BLaER1 treated with 17β-estradiol and CSF1 and Interleukin-3, amounts not matched to agents 10 nM and 100 nM (cell line): Measurements from ENCODE around the gene SCAMP2.
A peak's percentile ranks its signal among the peaks of the same experiment; 100 is the strongest.

Source experiments
- H3K27ac ChIP-seq, 11 experiments: shearing (Covaris generic); formaldehyde crosslinking; 2 replicates each; pipeline ENCODE4 v1.8.1; 2022
- H3K27me3 ChIP-seq, 11 experiments: shearing (Covaris generic); formaldehyde crosslinking; 2 replicates each; pipeline ENCODE4 v1.8.1; 2022
- H3K36me3 ChIP-seq, 11 experiments: shearing (Covaris generic); formaldehyde crosslinking; 2 replicates each; pipeline ENCODE4 v1.8.1; 2022
- H3K4me1 ChIP-seq, 10 experiments: shearing (Covaris generic); formaldehyde crosslinking; 2 replicates each; pipeline ENCODE4 v1.8.1; 2022
- H3K4me2 ChIP-seq, 11 experiments: shearing (Covaris generic); formaldehyde crosslinking; 2 replicates each; pipeline ENCODE4 v1.8.1; 2022
- H3K4me3 ChIP-seq, 10 experiments: shearing (Covaris generic); formaldehyde crosslinking; 2 replicates each; pipeline ENCODE4 v1.8.1; 2022
- H3K9ac ChIP-seq, 11 experiments: shearing (Covaris generic); formaldehyde crosslinking; 2 replicates each; pipeline ENCODE4 v1.8.1; 2022
- H3K9me3 ChIP-seq, 11 experiments: shearing (Covaris generic); formaldehyde crosslinking; replicated peaks in 1 of 11; 2 replicates each; pipeline ENCODE4 v1.8.1; 2022
- H4K20me1 ChIP-seq, 11 experiments: shearing (Covaris generic); formaldehyde crosslinking; 2 replicates each; pipeline ENCODE4 v1.8.1; 2022
- Cebpa-rat ChIP-seq, 11 experiments: shearing (Covaris generic); IDR thresholded peaks; 2 replicates each; pipeline ENCODE4 v1.8.1; 2022

The SCAMP2 gene

DNA sequence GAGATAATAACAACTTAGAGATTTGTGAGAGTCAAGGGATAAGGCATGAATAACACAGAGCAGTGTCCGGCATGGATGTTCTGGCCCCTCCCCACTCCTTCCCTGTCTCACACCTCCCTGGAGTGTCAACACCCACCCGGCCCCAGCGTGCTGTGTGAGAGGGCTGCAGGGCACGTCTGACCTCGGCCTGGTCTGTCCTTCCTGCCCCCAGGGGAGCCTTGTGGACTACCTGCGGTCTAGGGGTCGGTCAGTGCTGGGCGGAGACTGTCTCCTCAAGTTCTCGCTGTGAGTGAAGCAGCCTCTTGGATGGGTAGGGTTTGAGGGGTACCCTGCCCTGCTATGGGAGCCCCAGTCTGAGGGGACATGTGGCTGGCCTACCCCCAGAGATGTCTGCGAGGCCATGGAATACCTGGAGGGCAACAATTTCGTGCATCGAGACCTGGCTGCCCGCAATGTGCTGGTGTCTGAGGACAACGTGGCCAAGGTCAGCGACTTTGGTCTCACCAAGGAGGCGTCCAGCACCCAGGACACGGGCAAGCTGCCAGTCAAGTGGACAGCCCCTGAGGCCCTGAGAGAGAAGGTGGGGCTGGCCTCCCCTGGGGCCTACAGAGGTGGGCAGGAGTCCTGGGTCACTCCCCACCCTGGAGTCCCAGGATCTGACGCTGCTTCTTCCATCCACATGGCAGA lies 71.7 kb downstream of the SCAMP2 start:
- H3K27ac ChIP-seq = no peak overlapping the region; a peak in 1 of 22 replicates
- H3K4me2 ChIP-seq = no peak overlapping the region
- peak overlapping the region in 1 of 11 experiments; percentile 15; a peak in 2 of 22 replicates for H3K9ac ChIP-seq
- peaks cover 73 to 89% (median 82%) of the 10 kb centered on the region in 11 experiments for H3K36me3 ChIP-seq
- H3K4me1 ChIP-seq = peaks cover 29 to 45% (median 36%) of the 10 kb centered on the region in 10 experiments
- H3K4me3 ChIP-seq = no peak overlapping the region
- peaks cover 49 to 95% (median 77%) of the 10 kb centered on the region in 11 experiments for H4K20me1 ChIP-seq
- TF ChIP-seq Cebpa-rat (IDR thresholded peaks at IDR 0.05) = no peak
- H3K9me3 ChIP-seq = no peaks in the 10 kb centered on the region
- H3K27me3 ChIP-seq = no peaks in the 10 kb centered on the region

DNA sequence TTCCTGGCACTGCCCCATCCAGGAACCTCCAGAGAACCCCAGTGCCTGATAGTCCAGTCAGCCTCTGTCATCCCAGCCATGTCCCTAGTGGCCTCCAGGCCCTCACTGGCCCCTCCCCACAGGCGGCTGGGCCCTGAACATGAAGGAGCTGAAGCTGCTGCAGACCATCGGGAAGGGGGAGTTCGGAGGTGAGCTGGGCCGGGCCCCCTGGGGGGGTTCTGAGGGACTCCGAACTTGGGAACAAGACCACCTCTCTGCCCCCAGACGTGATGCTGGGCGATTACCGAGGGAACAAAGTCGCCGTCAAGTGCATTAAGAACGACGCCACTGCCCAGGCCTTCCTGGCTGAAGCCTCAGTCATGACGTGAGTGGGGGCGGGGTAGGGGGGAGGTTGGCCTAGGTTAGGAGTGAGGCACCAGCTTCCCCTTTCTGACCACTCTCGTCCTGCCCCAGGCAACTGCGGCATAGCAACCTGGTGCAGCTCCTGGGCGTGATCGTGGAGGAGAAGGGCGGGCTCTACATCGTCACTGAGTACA lies 72.5 kb downstream of the SCAMP2 start:
- Histone ChIP-seq H3K9ac (peak overlapping the region in 3 of 11 experiments; percentile 24 to 33 (median 31); a peak in 4 of 22 replicates), H3K4me1 (peaks cover 29 to 54% (median 43%) of the 10 kb centered on the region in 10 experiments), H3K36me3 (peaks cover 76 to 95% (median 89%) of the 10 kb centered on the region in 11 experiments)

DNA sequence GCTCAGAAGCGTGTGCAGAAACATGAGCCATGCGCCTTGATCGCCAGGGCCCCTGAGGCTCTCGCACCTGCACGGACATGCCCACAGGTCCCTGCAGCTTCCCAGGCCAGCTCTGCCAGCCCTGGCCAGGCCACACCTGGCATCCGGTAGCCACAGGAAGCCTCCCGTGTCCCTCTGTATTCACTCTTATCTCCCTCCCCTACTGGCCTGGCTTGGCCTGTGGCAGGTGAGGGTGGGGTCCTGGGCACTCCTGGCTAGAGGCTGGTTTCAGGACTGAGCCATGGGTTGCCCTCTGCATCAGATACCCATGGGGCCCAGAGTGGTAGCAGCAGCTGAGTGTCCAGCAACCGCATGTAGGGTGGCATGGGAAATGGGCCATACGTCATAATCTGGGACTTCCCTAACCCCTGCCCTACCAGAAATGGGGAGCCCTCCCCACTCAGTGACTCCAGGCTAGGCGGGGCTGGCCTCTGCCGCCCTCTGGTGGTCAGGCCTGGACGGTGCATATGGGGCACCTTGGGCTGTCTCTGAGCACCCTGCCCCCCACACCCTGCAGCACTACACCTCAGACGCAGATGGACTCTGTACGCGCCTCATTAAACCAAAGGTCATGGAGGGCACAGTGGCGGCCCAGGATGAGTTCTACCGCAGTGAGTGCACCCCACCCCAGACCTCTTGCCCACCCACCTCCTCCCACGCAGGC lies 73.2 kb downstream of the SCAMP2 start:
- Histone ChIP-seq H3K4me2 (peak overlapping the region; percentile 43 to 92 (median 58)), H3K9ac (peak overlapping the region in 7 of 11 experiments; percentile 4 to 71 (median 33); a peak in 7 of 22 replicates)

More for the DNA sequence above, 72.5 kb downstream of the SCAMP2 start:
- Histone ChIP-seq H4K20me1 (peaks cover 57 to 100% (median 86%) of the 10 kb centered on the region in 11 experiments), H3K4me3 (no peak overlapping the region), H3K9me3 (no peaks in the 10 kb centered on the region), H3K4me2 (peak overlapping the region in 3 of 11 experiments; percentile 60 to 84 (median 79); a peak in 7 of 22 replicates), H3K27ac (peak overlapping the region in 5 of 11 experiments; percentile 17 to 41 (median 23); a peak in 5 of 22 replicates), H3K27me3 (no peaks in the 10 kb centered on the region)
- no peak for TF ChIP-seq Cebpa-rat (IDR thresholded peaks at IDR 0.05)

DNA sequence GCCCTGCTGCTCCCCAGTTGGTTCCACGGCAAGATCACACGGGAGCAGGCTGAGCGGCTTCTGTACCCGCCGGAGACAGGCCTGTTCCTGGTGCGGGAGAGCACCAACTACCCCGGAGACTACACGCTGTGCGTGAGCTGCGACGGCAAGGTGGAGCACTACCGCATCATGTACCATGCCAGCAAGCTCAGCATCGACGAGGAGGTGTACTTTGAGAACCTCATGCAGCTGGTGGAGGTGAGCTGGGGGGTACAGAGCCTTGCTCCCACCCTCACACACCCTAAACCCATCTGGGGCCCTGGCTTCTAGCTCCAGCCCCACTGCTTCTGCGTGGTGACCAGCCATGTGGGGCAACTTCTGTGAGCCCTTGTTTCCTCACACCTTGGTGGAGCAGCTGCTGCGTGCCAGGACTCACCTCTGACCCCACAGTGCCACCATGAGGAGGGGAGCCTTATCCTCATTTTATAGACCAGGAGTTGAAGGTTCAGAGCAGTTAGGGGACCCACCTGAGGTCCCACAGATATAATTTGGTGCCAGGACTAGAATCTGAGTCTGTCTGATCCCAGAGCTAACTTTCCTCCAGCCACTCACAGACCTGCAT lies 73.8 kb downstream of the SCAMP2 start:
- Histone ChIP-seq H3K36me3 (peaks cover 78 to 98% (median 89%) of the 10 kb centered on the region in 11 experiments), H3K27me3 (no peaks in the 10 kb centered on the region), H3K9me3 (no peaks in the 10 kb centered on the region), H3K27ac (peak overlapping the region in 10 of 11 experiments; percentile 3 to 36 (median 26); a peak in 12 of 22 replicates), H4K20me1 (peaks cover 70 to 100% (median 96%) of the 10 kb centered on the region in 11 experiments), H3K4me3 (peak overlapping the region in 1 of 10 experiments; percentile 14; a peak in 1 of 20 replicates), H3K4me1 (peaks cover 42 to 66% (median 55%) of the 10 kb centered on the region in 10 experiments), H3K9ac (peak overlapping the region in 8 of 11 experiments; percentile 5 to 71 (median 38); a peak in 9 of 22 replicates), H3K4me2 (peak overlapping the region; percentile 43 to 92 (median 58))
- no peak for TF ChIP-seq Cebpa-rat (IDR thresholded peaks at IDR 0.05)

More for the DNA sequence above, 73.2 kb downstream of the SCAMP2 start:
- Histone ChIP-seq H3K27ac (peak overlapping the region in 7 of 11 experiments; percentile 13 to 41 (median 25); a peak in 9 of 22 replicates), H3K27me3 (no peaks in the 10 kb centered on the region), H3K36me3 (peaks cover 79 to 98% (median 89%) of the 10 kb centered on the region in 11 experiments), H3K4me1 (peaks cover 35 to 60% (median 49%) of the 10 kb centered on the region in 10 experiments), H3K4me3 (peak overlapping the region in 1 of 10 experiments; percentile 14; a peak in 1 of 20 replicates), H4K20me1 (peaks cover 64 to 100% (median 92%) of the 10 kb centered on the region in 11 experiments), H3K9me3 (no peaks in the 10 kb centered on the region)
- TF ChIP-seq Cebpa-rat (IDR thresholded peaks at IDR 0.05) = no peak

DNA sequence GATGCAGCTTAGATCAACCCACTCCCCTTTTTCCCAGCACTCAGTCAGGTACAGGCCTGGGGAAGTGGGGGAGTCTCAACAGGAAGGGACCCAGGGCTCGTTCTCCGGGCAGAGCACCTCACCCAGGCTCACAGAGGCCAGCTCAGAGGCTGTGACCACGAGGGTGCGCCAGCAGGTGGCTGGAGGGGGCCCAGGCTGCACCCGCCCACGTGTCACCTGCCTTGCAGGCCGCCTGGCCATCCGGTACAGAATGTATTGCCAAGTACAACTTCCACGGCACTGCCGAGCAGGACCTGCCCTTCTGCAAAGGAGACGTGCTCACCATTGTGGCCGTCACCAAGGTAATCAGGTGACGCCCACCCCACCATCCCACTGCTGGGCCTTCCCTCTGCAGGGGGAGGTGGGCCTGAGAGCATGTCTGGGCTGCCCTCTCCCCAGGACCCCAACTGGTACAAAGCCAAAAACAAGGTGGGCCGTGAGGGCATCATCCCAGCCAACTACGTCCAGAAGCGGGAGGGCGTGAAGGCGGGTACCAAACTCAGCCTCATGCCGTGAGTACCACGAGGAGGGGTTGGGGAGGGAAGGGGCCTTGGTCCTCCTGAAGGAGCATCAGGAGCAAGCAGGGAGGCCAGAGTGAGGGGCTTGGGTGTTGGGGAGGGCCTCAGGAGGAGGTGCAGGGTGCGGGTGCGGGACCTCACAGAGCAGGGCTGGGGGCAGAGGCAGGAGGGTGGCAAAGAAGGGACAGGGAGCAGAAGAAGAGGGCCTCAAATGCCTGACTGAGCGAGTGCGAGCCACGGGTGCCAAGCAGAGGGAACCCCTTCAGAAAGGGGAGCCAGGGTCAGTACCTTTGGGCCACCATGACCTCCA lies 74.5 kb downstream of the SCAMP2 start:
- Histone ChIP-seq H3K4me2 (peak overlapping the region; percentile 39 to 92 (median 58); a peak in 20 of 22 replicates), H3K4me1 (peaks cover 45 to 71% (median 59%) of the 10 kb centered on the region in 10 experiments), H3K4me3 (no peak overlapping the region), H3K36me3 (peaks cover 71 to 92% (median 83%) of the 10 kb centered on the region in 11 experiments), H3K9me3 (no peaks in the 10 kb centered on the region), H3K27me3 (no peaks in the 10 kb centered on the region), H3K9ac (peak overlapping the region in 8 of 11 experiments; percentile 5 to 71 (median 32); a peak in 10 of 22 replicates), H4K20me1 (peaks cover 74 to 100% (median 97%) of the 10 kb centered on the region in 11 experiments), H3K27ac (peak overlapping the region in 8 of 11 experiments; percentile 3 to 36 (median 30); a peak in 10 of 22 replicates)
- TF ChIP-seq Cebpa-rat (IDR thresholded peaks at IDR 0.05) = no peak

DNA sequence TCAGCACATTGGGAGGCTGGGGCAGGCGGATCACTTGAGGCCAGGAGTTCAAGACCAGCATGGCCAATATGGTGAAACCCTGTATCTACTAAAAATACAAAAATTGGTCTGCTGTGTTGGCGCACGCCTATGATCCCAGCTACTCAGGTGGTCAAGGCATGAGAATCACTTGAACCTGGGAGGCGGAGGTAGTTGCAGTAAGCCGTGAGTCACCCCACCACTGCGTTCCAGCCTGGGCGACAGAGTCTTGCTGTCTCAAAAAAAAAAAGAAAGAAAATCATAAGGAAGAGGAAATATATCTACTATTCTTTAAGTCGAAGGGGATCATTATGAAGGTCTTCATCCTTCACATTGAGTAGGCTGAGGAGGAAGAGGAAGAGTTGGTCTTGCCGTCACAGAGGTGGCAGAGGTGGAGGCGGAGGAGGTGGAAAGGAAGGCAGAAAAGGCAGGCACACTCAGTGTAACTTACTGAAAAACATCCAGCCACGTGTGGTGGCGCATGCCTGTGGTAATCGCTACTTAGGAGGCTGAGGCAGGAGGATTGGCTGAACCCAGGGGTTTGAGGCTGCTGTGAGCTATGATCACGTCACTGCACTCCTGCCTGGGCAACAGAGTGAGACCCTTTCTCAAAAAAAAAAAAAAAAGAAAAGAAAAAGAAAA lies 77.1 kb downstream of the SCAMP2 start:
- H3K4me2 ChIP-seq = peak overlapping the region in 3 of 11 experiments; percentile 47 to 84 (median 73); a peak in 5 of 22 replicates
- no peak for TF ChIP-seq Cebpa-rat (IDR thresholded peaks at IDR 0.05)
- peaks cover 46 to 90% (median 73%) of the 10 kb centered on the region in 11 experiments for H3K36me3 ChIP-seq
- no peaks in the 10 kb centered on the region for H3K9me3 ChIP-seq
- peaks cover 96 to 100% (median 97%) of the 10 kb centered on the region in 11 experiments for H4K20me1 ChIP-seq
- H3K9ac ChIP-seq = peak overlapping the region in 2 of 11 experiments; percentile 51 to 71; a peak in 3 of 22 replicates
- H3K27ac ChIP-seq = no peak overlapping the region
- no peaks in the 10 kb centered on the region for H3K27me3 ChIP-seq
- H3K4me1 ChIP-seq = peaks cover 70 to 96% (median 84%) of the 10 kb centered on the region in 10 experiments
- no peak overlapping the region for H3K4me3 ChIP-seq

DNA sequence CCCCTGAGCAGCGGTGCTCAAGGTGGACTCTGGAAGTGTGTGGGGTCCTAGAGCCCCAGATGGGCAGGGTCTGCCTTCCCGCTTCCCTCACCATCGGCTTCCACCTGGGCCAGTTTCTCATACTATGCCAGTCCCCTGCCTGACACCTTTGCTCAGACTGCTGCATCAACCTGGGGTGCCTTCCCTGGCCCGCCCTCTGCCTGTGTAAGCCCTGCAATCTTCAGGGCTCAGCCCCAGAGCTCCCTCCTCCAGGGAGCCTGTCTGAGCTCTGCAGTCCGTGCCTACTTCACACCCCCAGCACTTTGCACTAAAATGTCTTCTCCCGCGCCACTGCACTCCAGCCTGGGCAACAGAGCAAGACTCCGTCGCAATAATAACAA lies 78.2 kb downstream of the SCAMP2 start:
- Histone ChIP-seq H3K9me3 (no peaks in the 10 kb centered on the region), H3K4me2 (peak overlapping the region; percentile 11 to 84 (median 35); a peak in 16 of 22 replicates), H3K36me3 (peaks cover 37 to 81% (median 62%) of the 10 kb centered on the region in 11 experiments), H3K27ac (peak overlapping the region in 5 of 11 experiments; percentile 2 to 36 (median 6); a peak in 3 of 22 replicates), H3K4me1 (peaks cover 80 to 97% (median 91%) of the 10 kb centered on the region in 10 experiments), H3K4me3 (no peak overlapping the region), H4K20me1 (peaks cover 95 to 100% (median 97%) of the 10 kb centered on the region in 11 experiments), H3K9ac (peak overlapping the region in 9 of 11 experiments; percentile 23 to 52 (median 36); a peak in 11 of 22 replicates), H3K27me3 (no peaks in the 10 kb centered on the region)
- no peak for TF ChIP-seq Cebpa-rat (IDR thresholded peaks at IDR 0.05)
